GM12892 (cell line): ENCODE measurements around the gene ATRNL1.
"Not testable (repeated sequence)": the region's sequence is repeated elsewhere in the genome, so short reads cannot be mapped to it uniquely, and the experiment has no call there.

Source experiments
- DNase-seq: peaks from one replicate; pipeline ENCODE4 v3.0.0; 2011; ENCODE audit not compliant: insufficient read length
- FAIRE-seq: peaks from 2 replicates; lab custom pipeline; 2011; peaks lifted over from hg19 to GRCh38; lab: Jason Lieb, UNC
- POLR2A ChIP-seq: IDR thresholded peaks from 2 replicates; pipeline ENCODE4 v1.6.1; 2011; ENCODE audit warnings: low read depth, low read length, control low read depth
- POLR2AphosphoS5 ChIP-seq: IDR thresholded peaks from 2 replicates; pipeline ENCODE4 v1.6.1; 2011; ENCODE audit warnings: low read depth, low read length, control low read depth
- TAF1 ChIP-seq: IDR thresholded peaks from 2 replicates; pipeline ENCODE4 v1.6.1; 2011; ENCODE audit warnings: low read depth, mild to moderate bottlenecking, control low read depth, low read length, borderline replicate concordance

ATRNL1 gene

DNA sequence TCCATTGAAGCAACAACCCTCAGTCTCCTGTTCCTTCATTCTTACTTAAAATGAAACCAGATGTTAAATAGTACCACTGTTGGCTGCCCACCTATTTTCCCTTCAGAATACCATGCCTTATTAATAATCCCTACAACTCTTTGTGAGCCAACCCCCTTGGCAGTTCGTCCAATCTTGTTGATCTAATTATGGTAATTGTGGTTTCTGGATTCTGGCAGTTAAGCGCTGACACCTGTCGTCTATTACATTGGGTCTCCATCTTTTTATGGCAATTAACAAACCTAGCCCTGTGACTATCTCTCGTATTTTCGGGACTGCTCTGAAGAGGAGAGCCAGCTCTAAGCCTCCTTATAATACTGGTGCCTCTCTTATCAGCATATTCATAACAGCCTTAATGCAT lies 432.0 kb downstream of the ATRNL1 start:
- no peak for FAIRE-seq
- no peak for DNase-seq
- no peak for TF ChIP-seq POLR2A
- TF ChIP-seq TAF1 = no peak
- TF ChIP-seq POLR2AphosphoS5 = no peak

- not testable (repeated sequence) for FAIRE-seq, DNase-seq
Measured at GRCh38 chr10:115527682-115528081, 434.5 kb downstream of the ATRNL1 start.

- DNase-seq, FAIRE-seq: not testable (repeated sequence)
Measured at GRCh38 chr10:115536401-115536800, 443.2 kb downstream of the ATRNL1 start.

- no peak for FAIRE-seq
- DNase-seq = no peak
- TF ChIP-seq TAF1 (no peak), POLR2AphosphoS5 (no peak), POLR2A (no peak)
Measured at GRCh38 chr10:115539142-115539762, 446.1 kb downstream of the ATRNL1 start.

DNA sequence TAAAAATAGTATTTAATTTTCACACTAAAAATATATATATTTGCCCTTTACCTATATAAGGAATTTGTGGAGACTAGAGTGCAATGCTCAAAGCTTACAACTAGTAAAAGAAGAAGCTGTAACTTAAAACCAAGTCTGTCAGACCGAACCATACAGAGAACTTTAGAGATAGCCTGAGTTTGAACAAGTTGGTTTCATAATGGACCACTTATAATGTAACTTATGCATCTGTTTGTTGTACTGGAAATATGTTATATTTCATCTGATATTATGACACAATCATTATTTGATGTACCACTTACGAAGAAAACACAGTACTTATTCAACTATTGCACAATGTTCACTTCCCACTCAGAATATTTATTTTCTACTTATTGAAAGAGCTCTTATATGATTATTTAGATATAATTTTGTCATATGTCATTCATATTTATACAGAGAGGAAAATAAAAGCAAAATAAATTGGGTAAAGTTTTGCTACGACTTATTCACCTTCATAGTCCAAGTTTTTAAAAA lies 462.8 kb downstream of the ATRNL1 start:
- FAIRE-seq = no peak
- DNase-seq = no peak
- no peak for TF ChIP-seq POLR2A
- TF ChIP-seq TAF1 = no peak
- TF ChIP-seq POLR2AphosphoS5 = no peak

GRCh38 chr10:115558252-115558651 lies 465.1 kb downstream of the ATRNL1 start:
- TF ChIP-seq POLR2AphosphoS5 = no peak
- no peak for TF ChIP-seq POLR2A
- no peak for TF ChIP-seq TAF1
- no peak for FAIRE-seq
- no peak for DNase-seq

- TF ChIP-seq TAF1 (no peak), POLR2A (no peak), POLR2AphosphoS5 (no peak)
- no peak for DNase-seq
- no peak for FAIRE-seq
Measured at GRCh38 chr10:115566867-115567266, 473.7 kb downstream of the ATRNL1 start.

DNA sequence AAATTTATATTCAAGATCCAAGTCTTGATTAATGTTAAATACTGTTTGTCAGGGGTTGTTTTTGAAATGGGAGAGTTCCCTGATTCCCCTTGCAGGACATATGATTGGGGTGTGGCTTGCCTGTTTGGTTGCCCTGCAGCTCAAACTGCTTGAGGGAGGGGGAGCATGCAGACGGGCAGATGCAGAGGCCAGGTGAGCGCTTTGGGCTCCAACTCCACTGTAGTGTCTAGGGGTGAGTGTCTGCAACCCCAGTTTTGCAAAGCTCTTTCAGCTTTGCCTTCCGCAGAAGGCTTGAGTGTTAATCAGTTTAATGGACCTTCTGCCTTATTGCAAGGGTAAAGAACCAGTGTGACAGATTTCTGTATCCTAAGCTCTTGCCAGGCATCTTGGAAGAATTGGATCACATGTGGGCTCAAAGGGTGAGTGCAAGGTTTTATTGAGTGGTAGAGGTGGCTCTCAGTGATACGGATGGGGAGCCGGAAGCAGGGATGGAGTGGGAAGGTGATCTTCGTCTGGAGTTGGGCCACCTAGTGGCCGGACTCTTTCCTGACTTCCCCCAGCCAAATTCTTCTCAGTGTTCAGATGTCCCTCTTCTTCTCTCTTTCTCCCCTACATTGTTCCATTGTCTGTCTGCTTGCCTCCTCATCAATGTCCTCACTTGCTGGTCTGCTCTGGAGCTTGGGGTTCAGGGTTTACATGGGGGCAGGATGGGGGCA lies 479.7 kb downstream of the ATRNL1 start:
- DNase-seq = no peak
- FAIRE-seq = no peak
- no peak for TF ChIP-seq POLR2A
- no peak for TF ChIP-seq POLR2AphosphoS5
- TF ChIP-seq TAF1 = no peak

GRCh38 chr10:115580239-115580638 lies 487.1 kb downstream of the ATRNL1 start:
- no peak for FAIRE-seq
- no peak for TF ChIP-seq TAF1
- TF ChIP-seq POLR2AphosphoS5 = no peak
- TF ChIP-seq POLR2A = no peak

GRCh38 chr10:115593060-115593459 lies 499.9 kb downstream of the ATRNL1 start:
- FAIRE-seq (no peak), DNase-seq (no peak)
- TF ChIP-seq POLR2AphosphoS5 (no peak), POLR2A (no peak), TAF1 (no peak)

More at GRCh38 chr10:115580239-115580638, 487.1 kb downstream of the ATRNL1 start:
- DNase-seq = no peak

- no peak for FAIRE-seq
- TF ChIP-seq TAF1 = no peak
- no peak for TF ChIP-seq POLR2AphosphoS5
- no peak for TF ChIP-seq POLR2A
- no peak for DNase-seq
Measured at GRCh38 chr10:115604627-115605026, 511.5 kb downstream of the ATRNL1 start.

DNA sequence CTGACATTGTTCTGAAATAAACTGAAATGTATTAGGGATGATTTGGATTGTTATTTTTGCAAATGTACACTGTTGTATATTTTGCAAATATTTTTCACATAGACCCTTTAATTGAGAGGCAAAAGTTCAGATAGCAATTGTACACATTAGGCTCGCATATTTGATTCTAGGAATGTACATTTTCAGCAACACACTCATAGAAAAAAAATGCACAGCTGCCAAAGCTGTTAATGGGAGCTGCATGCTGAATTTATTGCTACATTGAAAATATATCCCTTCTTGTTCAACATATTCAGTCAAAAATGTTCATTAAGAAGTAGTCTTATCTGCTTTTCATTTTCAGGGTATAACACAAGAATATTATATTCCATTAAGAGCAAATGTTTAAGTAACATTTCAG lies 512.9 kb downstream of the ATRNL1 start:
- FAIRE-seq = no peak
- no peak for DNase-seq
- no peak for TF ChIP-seq TAF1
- no peak for TF ChIP-seq POLR2AphosphoS5
- TF ChIP-seq POLR2A = no peak

GRCh38 chr10:115606741-115607140 lies 513.6 kb downstream of the ATRNL1 start:
- DNase-seq (no peak), FAIRE-seq (no peak)
- TF ChIP-seq POLR2AphosphoS5 = no peak
- TF ChIP-seq POLR2A = no peak
- TF ChIP-seq TAF1 = no peak
